ENCODE data around the gene LETMD1. TPM values are rescaled to one million over a fixed set of nuclear protein-coding genes. Genes with fewer than 3 reads are reported as not detected.

The LETMD1 gene
- total and polyA plus RNA-seq, 2 of the 13 experiments (the other 11 are each of a cell fraction or from before 2014, with no cell fraction given): 43.3 to 87.7 TPM

- TF ChIP-seq HNF1A (IDR thresholded peaks at IDR 0.05; ENCODE audit: low read depth) (no peak), HNF1A (CRISPR knock-in tag; IDR thresholded peaks at IDR 0.05; ENCODE audit: borderline replicate concordance) (peak; percentile 53; the same call in 1 of the 2 replicates), MED8 (CRISPR knock-in tag; IDR thresholded peaks at IDR 0.05; ENCODE audit: insufficient replicate concordance) (peak; percentile 64), ZNF589 (CRISPR knock-in tag; conservative IDR thresholded peaks at IDR 0.05) (peak; percentile 74), KDM5A (IDR thresholded peaks at IDR 0.05; ENCODE audit: borderline replicate concordance, low read length) (no peak; the same call in 1 of the 2 replicates), SP4 (CRISPR knock-in tag; IDR thresholded peaks at IDR 0.05) (peak; percentile 68), ZNF335 (CRISPR knock-in tag; IDR thresholded peaks at IDR 0.05) (0 out of 2 replicates have a peak, but pooled peaks have one; percentile 9)
- TF ChIP-seq, protein P1, sequence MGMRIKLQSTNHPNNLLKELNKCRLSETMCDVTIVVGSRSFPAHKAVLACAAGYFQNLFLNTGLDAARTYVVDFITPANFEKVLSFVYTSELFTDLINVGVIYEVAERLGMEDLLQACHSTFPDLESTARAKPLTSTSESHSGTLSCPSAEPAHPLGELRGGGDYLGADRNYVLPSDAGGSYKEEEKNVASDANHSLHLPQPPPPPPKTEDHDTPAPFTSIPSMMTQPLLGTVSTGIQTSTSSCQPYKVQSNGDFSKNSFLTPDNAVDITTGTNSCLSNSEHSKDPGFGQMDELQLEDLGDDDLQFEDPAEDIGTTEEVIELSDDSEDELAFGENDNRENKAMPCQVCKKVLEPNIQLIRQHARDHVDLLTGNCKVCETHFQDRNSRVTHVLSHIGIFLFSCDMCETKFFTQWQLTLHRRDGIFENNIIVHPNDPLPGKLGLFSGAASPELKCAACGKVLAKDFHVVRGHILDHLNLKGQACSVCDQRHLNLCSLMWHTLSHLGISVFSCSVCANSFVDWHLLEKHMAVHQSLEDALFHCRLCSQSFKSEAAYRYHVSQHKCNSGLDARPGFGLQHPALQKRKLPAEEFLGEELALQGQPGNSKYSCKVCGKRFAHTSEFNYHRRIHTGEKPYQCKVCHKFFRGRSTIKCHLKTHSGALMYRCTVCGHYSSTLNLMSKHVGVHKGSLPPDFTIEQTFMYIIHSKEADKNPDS (CRISPR knock-in tag; IDR thresholded peaks at IDR 0.05): 0 out of 2 replicates have a peak, but pooled peaks have one; percentile 26
- TF ChIP-seq, protein P2, sequence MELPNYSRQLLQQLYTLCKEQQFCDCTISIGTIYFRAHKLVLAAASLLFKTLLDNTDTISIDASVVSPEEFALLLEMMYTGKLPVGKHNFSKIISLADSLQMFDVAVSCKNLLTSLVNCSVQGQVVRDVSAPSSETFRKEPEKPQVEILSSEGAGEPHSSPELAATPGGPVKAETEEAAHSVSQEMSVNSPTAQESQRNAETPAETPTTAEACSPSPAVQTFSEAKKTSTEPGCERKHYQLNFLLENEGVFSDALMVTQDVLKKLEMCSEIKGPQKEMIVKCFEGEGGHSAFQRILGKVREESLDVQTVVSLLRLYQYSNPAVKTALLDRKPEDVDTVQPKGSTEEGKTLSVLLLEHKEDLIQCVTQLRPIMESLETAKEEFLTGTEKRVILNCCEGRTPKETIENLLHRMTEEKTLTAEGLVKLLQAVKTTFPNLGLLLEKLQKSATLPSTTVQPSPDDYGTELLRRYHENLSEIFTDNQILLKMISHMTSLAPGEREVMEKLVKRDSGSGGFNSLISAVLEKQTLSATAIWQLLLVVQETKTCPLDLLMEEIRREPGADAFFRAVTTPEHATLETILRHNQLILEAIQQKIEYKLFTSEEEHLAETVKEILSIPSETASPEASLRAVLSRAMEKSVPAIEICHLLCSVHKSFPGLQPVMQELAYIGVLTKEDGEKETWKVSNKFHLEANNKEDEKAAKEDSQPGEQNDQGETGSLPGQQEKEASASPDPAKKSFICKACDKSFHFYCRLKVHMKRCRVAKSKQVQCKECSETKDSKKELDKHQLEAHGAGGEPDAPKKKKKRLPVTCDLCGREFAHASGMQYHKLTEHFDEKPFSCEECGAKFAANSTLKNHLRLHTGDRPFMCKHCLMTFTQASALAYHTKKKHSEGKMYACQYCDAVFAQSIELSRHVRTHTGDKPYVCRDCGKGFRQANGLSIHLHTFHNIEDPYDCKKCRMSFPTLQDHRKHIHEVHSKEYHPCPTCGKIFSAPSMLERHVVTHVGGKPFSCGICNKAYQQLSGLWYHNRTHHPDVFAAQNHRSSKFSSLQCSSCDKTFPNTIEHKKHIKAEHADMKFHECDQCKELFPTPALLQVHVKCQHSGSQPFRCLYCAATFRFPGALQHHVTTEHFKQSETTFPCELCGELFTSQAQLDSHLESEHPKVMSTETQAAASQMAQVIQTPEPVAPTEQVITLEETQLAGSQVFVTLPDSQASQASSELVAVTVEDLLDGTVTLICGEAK (IDR thresholded peaks at IDR 0.05): no peak
- TF ChIP-seq, protein P2 (CRISPR knock-in tag; IDR thresholded peaks at IDR 0.05): peak; percentile 64; the same call in 1 of the 2 replicates
- TF ChIP-seq, protein P3, sequence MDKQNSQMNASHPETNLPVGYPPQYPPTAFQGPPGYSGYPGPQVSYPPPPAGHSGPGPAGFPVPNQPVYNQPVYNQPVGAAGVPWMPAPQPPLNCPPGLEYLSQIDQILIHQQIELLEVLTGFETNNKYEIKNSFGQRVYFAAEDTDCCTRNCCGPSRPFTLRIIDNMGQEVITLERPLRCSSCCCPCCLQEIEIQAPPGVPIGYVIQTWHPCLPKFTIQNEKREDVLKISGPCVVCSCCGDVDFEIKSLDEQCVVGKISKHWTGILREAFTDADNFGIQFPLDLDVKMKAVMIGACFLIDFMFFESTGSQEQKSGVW (CRISPR knock-in tag; IDR thresholded peaks at IDR 0.05; ENCODE audit: borderline replicate concordance): peak; percentile 92; the same call in 1 of the 2 replicates
These were observed 22.1 kb upstream of the LETMD1 start, which contains the start of gene SLC11A2 (continued) for GRCh38 chr12:51025836-51026638.
